NCI-H526 (cell line): ENCODE results near the gene MMP24OS.

Source experiments
- DNase-seq, 2 experiments: peaks; one replicate each; lab custom pipeline; 2025; lab: John Stamatoyannopoulos, UW

MMP24OS gene

DNA sequence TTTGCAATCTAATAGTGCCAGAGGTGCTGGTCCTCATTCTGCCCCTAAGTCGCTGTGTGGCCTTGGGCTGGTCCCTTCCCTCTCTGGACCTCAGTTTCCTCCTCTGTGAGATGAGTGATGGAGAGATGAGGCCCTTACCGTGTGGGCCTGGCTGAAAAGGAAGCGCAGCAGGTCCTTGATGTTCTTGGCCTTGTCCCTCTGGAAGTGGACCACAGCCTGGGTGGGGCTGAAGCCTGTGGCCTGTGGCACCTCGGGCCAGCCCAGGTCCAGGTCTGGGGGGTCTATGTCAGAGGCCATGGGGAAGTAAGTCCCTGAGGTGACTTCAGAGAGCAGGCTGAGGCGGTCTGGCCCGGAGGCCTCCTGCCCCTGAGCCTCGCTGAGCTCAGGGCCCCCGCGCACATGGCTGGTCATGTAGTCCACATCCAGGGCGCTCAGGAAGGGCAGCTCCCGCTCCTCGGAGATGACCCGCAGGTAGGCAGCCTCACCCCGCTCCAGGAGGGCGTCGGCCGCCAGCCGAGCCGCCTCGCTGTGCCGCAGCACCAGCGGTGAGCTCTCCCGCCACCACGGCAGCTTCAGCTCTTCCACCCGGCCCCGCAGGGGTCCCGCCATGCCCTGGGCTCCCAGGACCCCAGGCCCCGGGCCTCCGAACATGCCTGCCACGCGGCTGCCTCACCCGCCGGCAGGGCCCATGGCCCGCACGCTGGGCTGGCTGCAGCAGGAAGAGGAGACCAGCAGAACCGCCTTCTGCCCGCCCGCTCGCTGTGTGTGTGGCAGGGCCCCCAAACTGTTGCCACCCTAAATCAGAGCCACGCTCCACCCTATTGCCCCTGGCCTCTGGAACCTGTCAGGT is 14.0 kb upstream of the MMP24OS start, which contains the start of gene FAM83C:
Gene FAM83C (minus strand): TSS at position 772 of the 850 bp plus-strand sequence. CDS start 121 bp downstream, at position 651.
- no peak for DNase-seq

DNA sequence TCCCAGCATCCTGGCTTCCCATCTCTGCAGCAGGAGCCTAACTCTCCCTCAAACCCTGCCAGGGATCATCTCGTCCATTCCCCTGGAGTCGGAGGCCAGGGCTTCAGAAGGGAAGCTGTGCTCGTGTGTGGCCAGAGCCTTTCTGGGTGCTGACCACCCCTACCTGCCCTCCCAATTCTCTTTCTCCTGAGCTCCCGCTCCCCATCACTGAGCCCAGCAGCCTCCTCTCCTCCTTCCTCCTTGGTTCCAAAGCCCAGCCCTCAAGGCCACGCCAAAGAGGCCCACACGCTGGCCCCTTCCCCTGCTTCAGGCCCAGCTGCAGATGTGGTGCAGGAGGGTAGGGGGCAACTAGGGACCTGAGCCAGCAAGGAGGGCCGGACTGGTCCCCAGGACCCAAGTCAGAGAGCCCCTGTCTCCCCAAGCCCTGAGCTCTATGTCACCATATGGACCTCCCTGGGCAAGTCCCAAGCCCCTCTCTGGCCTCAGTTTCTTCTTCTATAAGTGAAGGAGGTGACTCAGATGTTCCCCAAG is 13.0 kb upstream of the MMP24OS start:
- DNase-seq, result no peak

DNA sequence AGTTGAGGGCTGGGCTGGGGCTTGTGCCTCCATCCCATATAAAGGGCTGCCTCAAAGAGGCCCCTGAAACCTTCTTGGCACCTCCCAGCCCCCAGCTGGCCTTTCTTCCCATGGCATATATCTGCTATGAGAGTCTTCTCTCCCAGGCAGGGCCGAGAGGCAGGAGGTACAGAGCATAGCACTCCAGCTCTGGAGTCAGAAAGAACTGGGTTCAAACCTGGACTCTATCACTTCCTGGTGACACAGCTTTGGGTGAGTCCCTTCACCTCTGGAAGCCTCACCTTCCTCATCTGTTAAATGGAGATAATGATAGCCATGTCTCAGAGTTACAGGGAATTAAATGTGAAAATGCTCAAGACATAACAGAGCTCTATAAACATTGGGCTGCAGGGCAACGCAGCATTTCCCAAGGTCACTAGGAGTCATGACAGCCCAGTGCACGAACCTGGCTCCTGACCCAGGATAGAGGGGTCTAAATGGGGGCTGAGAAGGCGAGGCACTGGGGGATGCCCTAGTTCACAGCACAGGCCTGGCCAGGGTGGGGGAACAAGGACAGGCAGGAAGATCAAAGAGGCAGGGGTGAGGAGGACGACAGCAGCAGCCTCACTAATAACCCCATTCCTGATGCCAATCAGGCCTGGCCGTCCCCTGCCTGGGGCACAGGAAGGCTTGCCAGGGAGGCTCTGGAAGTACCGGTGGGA is 12.4 kb upstream of the MMP24OS start:
- no peak for DNase-seq

DNA sequence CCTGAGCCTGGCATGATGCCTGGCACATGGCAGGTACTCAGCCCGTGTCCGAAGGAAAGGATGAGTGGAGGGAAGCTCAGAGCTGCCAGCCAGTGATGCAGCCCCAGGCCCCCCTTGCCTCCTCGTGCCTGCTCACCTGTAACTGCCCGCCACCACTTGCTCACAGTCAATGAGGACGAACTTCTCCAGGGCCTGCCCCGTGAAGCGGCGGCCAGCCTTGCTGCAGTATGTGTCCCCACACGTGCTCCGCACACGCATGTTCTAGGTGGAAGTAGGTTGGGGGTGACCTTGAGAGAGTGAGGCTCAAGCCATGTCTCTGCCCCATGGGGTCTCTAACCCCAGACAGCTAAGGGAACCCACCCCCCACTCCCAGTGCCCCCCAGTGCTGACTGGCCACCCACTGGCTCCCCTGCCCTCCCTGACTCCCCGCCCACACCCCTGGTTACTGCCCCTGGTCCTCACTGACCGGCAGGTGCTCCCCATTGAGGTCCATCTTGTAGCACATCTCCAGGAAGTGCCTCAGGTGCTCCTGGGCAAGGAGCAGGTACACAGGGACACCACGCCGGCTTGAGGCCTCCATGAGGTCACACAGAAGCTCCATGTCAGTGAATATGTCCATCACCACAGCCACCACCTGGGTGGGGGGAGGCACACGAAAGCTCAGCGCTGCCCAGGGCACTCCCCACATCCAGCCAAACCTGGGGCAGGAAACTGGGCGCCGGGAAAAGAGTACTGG is 10.6 kb upstream of the MMP24OS start:
- no peak for DNase-seq

DNA sequence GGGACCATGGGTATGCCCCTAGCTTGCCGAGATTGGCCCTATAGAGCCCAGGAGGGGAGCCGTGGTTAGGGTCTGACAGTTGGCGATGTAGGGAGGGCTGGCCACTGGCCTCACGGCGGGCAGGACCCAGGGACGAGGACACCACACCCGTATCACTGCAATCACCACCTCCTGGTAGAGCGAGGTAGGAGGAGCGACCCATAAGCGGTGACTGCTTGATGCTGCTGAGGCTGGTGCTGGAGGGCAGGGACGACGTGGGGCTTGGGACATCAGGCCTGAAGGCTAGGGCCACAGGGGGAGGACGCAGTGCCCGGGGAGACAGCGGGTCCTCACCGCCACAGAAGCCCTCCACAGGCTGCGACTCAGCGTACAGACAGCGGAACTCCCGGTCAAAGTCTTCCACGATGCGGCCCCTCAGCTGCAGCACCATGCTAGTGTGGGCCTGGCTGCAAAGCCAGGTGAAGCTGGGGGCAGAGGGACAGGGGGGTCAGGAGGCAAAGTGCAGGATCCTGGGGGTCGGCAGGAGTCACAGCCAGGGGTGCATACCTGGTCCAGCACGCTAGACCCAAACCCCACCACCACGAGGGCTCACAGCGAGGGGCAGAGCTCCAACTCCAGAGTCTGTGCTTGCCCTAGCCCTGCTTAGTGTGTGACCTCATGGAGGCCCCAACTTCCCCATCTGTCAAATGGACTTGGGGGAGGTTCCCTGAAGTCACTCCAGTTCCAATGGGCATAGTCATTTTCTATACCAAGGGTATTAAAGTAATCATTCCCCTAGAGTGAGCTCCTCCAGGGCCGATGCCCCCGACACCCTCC is 9.8 kb upstream of the MMP24OS start:
- no peak for DNase-seq

DNA sequence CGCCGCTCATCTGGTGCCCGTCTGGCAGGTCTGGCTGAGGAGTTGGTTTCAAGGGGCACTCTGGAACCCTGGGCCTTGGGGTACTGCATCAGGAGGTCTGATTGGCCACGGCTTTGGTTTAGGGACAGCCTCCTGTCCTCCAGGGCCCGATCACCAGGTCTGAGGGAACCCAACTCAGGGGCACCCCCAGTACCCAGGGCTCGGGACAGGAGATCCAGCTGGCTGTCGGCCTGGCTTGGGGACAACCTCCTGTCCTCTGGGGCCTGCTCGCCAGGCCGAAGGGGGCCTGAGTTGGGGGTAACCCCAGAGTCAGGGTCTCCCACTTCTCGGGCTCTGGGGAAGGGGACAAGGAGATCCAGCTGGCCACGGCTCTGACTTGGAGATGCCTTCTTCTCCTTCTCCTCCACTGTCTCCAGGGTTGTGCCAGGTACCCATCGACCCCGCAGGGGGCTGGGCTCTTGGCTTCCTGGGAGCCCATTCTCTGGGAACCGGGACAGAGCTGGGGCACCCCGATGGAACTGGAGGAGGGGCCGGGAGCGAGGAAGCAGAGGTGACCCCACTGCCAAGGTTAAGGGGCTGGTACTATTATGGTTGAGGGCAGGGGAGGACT is 9.1 kb upstream of the MMP24OS start:
- DNase-seq, result no peak

DNA sequence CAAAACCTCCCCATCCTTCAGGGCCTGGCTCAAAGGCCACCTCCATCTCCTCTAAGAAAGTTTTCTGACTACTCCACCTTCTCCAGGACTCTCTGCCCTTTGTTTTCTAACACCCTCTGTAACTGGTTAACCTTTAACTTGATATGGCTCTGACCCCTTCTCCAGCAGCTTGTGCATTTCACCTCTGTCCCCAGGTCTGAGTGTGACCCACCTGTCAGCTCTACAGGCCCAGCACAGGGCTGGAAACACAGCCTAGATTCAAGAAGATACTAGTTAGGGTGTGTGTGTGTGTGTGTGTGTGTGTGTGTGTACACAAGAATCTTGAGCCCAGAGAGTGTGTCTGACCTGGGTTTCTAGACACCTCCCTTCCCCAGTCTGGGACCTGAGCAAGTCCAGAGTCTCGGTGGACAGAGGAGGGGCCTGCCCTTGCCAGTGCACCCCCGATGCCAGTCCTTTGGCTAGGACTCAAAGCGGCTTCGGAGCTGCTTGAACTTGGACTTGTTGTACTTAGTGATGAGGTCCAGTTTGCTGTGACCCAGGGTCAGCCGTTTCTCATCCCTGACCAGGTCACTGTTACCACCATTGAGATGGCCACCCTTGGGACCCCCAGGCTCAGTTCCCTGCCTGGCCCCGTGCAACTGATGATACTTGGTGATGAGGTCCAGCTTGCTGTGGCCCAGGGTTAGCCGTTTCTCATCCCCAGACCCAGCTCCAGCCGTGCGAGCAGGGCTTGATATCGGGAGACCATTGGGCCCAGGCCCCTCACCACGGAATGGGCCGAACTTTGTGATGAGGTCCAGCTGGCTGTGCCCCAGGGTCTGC is 8.4 kb upstream of the MMP24OS start:
- no peak for DNase-seq

DNA sequence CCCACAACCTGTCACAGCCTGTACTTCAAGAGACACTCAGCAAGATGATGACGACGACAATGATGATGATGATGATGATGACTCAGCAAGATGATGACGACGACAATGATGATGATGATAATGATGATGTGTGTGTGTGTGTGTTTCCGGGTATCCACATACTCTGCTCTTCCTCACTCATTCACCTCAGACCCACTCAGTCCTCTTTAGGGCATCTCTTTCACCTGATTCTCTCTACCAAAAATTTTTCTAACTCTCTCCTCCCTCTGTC is 7.8 kb upstream of the MMP24OS start:
- DNase-seq, result no peak

DNA sequence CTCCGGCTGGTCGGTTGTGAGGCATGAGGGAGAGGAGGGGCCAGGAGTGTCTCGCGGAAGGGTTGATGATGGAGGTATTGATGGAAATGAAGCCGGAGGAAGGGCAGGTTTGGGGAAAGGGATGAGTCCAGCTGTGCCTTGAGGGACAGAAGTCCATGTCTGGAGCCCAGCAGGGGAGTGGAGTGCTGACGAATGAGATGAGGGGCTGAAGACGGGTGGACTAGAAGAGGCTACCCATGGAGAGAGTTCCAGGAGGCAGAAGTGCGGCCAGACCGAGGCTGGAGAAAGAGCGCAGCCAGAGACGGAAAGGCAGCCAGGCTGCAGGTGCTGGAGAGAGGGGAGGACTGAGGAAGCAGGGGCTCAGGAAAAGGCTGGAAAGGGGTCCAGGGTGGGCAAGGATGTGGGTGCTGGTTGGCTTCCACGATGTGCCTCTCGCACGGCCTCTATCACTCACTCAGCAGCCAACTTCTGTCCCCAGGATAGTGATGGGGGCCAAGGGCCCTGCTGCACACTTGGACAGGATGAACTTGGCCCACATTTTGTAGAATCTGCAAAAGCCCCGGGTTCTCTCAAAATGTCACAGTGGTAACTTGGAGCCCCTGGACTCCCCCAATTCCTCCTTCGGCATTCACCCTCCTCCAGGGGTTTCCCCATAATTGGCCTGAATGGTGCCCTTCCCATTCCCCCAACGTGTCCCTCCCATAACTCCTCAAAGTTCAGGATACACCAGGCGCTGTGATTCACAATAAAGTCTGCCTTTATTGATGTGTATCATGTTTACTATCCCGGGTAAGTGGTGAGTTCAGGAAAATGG is 7.3 kb upstream of the MMP24OS start:
- peak in 1 of 2 experiments; percentile 57 for DNase-seq

DNA sequence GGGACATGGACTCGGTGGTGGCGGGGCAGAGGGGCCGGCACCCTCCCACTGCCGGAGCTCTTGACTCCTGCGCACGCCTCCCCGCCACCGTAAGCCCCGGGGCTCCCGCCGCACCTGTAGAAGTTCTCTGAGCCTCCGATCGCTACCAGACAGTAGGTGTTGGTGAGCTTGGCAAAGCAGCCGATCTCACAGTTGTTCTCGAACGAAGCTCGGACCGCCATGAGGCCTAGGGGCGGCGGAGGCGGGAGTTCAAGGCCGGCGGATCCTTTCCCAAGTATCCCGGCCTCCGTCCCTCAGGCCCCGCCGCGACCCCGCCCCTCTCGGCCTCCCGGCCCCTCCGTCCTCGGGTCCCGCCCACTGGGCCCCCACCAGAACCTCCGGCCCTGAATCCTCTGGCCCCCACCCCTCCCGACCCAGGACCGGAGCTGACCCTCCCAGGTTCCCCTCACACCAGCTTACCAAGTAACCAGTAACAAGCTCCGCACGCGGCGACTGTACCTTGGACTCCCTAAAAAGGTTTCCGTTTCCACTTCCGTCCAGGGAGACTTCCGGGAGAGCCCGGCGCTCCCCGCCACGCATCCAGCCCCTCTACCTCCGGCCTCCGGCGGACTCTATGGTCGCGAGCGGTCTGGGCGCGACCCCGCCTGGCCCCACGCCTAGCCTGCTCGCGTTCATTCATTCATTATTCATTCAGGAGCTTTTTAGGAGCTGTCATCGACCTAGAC is 6.5 kb upstream of the MMP24OS start, which contains the start of gene EIF6:
Gene EIF6 (minus strand): TSS at position 506 of the 725 bp plus-strand sequence. CDS start 285 bp downstream, at position 221.
- DNase-seq, result peak; percentile 80 to 96

DNA sequence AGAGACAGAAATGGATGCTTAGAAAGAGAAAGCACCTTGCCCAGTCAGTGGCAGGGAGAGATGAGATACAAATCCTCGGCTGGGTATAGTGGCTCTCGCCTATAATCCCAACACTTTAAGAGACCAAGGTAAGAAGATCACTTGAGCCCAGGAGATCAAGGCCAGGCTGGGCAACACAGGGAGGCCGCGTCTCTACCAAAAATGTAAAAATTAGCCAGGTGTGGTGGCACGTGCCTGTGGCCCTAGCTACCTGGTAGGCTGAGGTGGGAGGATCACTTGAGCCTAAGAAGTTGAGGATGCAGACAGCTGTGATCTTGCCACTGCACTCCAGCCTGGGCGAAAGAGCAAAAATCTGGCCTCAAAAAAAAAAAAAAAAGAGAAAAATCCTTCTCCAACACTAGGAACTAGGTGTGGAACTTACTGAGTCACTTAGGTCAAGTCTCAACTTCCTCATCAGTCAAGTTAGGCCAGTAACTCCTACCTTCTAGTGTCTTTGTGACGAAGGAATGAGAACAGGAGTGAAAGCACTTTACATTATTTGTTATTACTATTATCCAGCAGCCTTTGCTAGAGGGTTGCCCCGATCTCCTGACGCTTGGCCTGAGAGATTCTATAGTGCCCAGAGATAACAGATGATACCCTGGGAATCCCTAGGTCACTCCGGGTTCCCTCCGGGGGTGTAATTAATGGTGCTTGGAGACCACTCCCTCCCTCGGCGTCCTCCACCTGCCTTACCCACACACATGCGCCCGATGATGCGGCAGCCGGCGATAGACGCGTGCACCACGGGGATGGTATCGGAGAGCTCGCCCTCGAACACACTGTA is 5.7 kb upstream of the MMP24OS start:
- no peak for DNase-seq

DNA sequence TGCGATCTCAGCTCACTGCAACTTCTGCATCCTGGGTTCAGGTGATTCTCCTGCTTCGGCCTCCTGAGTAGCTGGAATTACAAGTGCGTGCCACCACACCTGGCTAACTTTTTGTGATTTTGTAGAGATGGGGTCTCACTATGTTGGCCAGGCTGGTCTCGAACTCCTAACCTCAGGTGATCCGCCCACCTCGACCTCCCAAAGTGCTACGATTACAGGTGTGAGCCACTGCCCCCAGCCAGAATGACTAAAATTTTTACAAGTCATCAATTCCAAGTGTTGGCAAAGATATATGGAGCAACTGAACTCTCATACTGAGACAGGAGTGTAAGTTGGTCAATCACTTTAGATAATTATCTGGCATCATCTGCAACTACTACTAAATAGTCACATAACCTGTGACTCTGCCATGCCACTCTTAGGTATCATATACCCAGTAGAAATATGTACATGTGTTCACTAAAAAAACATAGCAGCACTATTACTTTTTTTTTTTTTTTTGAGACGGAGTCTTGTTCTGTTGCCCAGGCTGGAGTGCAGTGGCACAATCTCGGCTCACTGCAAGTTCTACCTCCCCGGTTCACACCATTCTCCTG is 3.7 kb upstream of the MMP24OS start:
- DNase-seq, result no peak

DNA sequence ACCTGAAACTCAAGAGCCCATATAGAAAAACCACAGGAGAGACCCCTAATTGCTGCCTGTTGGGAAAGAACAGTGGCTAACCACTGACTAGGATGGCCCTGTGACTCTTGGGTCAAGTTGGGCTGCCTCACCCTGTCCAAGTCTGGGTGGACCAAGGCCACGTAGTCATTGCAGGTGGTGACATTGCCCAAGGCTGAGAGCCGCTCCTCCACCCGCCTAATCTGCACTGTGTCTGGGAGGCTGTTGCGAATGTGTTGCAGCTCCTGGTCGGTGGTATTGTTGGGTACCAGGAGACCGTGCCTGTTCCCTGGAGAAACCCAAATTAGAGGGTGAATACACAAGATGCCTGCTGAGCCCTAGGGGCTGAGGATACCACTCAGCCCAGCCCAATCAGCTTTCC is 2.6 kb upstream of the MMP24OS start:
- DNase-seq, result no peak

DNA sequence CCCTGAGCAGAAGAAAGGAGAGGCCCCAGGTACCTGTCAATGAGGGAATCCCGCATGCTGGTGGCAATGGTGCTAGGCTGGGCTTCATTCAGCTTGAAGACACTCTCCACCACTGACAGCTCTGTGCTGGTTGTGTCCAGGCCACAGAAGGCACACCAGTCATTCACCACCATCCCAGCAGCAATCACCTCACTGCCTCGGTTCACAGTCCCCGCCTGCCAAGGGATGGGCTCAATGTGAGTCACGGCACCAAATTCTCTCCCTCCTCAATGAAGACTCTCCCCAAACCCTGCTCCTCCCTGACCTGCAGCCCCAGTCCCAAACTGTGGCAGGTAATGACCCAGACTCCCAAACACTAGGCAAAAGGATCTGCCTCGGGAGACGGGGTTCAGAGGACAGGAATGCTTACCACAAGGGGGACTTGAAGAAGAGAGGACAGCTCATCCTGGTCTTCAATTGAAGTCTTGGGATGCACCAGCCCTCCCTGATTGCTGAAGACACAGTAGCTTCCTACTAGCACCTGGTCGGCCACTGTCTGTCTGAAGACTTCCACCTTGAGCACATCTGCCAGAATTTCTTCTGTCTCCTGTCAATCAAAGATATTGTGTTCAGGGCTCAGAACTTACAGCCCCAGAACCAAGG is 1.7 kb upstream of the MMP24OS start:
- no peak for DNase-seq

DNA sequence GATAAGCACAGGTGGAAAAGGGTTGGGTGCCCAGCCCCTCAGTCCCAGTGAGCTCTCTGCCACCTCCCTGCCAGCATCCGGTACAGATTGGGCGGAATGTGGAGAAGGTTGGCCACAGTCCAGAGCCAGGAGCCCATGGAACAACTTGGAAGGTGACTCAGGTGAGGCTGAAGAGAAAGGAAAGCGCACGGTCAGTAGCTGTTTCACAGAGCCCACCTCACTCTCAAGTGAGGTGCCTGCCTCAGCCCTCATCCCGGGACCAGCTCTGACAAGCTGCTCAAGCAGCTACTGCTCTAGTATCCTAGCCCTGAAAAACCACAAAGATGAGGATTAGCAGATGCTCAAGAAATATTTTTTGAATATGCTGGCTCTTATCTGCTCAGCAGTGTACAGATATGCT is 1.1 kb upstream of the MMP24OS start:
- DNase-seq, result no peak

DNA sequence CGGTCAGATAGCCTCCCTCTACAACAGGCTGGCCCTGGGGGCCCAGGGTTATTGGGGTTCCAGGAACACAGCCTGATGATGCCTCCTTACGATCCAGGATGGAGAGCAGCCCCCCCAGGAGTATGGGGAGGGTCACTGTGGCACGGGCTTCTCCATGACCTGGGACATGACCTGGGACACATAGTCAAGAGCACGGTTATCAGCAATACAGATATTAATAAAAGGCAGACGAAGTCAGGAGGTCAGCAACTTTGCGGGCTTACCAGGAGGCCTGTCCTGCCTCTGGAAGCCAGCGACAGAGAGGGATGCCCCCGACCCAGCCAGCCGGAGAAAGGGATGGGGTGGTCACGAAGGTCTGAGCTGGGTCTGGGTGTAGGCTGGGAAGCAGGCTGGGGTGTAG is 795 bp downstream of the MMP24OS start:
- DNase-seq, result no peak

DNA sequence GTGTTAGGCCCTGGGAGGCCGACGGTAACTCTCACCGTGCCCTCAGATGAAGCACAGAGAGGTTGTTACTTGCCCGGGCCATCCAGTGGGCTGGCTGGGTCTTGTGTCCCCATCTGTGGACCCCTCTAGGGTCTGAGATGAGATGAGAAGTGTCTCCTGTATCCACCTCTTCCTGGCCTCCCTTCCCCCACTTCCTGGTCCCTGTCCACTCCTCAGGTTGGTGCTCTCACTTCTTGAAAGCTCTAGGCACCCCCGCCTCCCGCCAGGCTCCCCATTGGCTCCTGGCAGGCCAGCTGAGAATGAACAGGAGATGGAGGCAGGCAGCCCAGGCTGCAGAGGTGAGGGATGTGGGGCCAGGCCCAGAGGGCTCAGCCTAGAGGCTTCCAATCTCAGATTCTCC is 1.5 kb downstream of the MMP24OS start:
- no peak for DNase-seq
